HEK293T (cell line): ENCODE measurements around the gene PAK6.

ENCODE experiments used
- ARNT ChIP-seq: fragments of 450-650 bp; IDR thresholded peaks from 2 replicates; pipeline ENCODE4 v1.6.1; 2017; ENCODE audit warnings: mild to moderate bottlenecking
- SP1 ChIP-seq: fragments of 450-650 bp; IDR thresholded peaks from 2 replicates; pipeline ENCODE4 v1.6.1; 2017
- SUZ12 ChIP-seq: fragments of 450-650 bp; IDR thresholded peaks from 2 replicates; pipeline ENCODE4 v1.6.1; 2016; ENCODE audit warnings: mild to moderate bottlenecking
- TARDBP ChIP-seq: fragments of 450-650 bp; IDR thresholded peaks from 2 replicates; pipeline ENCODE4 v1.6.1; 2016

GRCh38 chr15:40303576-40303975, 64.7 kb downstream of the PAK6 start:
- no peak for TF ChIP-seq TARDBP
- no peak for TF ChIP-seq ARNT
- TF ChIP-seq SUZ12: no peak
- TF ChIP-seq SP1: no peak
